Measurements from ENCODE around the gene HPSE2.

HPSE2 gene

GRCh38 chr10:98427011-98427515 lies 808.6 kb downstream of the HPSE2 start:
- TF ChIP-seq GATA3 (IDR thresholded peaks at IDR 0.05; ENCODE audit: low read depth, low read length) (no peak), GATA2 (IDR thresholded peaks at IDR 0.05; ENCODE audit: low read depth, low read length) (no peak)

- TF ChIP-seq GATA2 (IDR thresholded peaks at IDR 0.05; ENCODE audit: low read depth, low read length) (no peak), GATA3 (IDR thresholded peaks at IDR 0.05; ENCODE audit: low read depth, low read length) (no peak)
Measured at GRCh38 chr10:98425511-98426352, 809.9 kb downstream of the HPSE2 start.

GRCh38 chr10:98424295-98425254 lies 811.1 kb downstream of the HPSE2 start:
- TF ChIP-seq GATA3 (IDR thresholded peaks at IDR 0.05; ENCODE audit: low read depth, low read length) (no peak), GATA2 (IDR thresholded peaks at IDR 0.05; ENCODE audit: low read depth, low read length) (no peak)

GRCh38 chr10:98423691-98424120 lies 811.9 kb downstream of the HPSE2 start:
- TF ChIP-seq GATA2 (IDR thresholded peaks at IDR 0.05; ENCODE audit: low read depth, low read length) (no peak), GATA3 (IDR thresholded peaks at IDR 0.05; ENCODE audit: low read depth, low read length) (no peak)

- TF ChIP-seq GATA2 (IDR thresholded peaks at IDR 0.05; ENCODE audit: low read depth, low read length) (no peak), GATA3 (IDR thresholded peaks at IDR 0.05; ENCODE audit: low read depth, low read length) (no peak)
Measured at GRCh38 chr10:98422182-98422581, 813.5 kb downstream of the HPSE2 start.

GRCh38 chr10:98420786-98421185 lies 814.9 kb downstream of the HPSE2 start:
- no peak for TF ChIP-seq GATA2 (IDR thresholded peaks at IDR 0.05; ENCODE audit: low read depth, low read length)
- TF ChIP-seq GATA3 (IDR thresholded peaks at IDR 0.05; ENCODE audit: low read depth, low read length) = no peak

GRCh38 chr10:98419469-98420261 lies 816.0 kb downstream of the HPSE2 start:
- TF ChIP-seq GATA2 (IDR thresholded peaks at IDR 0.05; ENCODE audit: low read depth, low read length) = no peak
- no peak for TF ChIP-seq GATA3 (IDR thresholded peaks at IDR 0.05; ENCODE audit: low read depth, low read length)

GRCh38 chr10:98418665-98419468 lies 816.8 kb downstream of the HPSE2 start:
- TF ChIP-seq GATA3 (IDR thresholded peaks at IDR 0.05; ENCODE audit: low read depth, low read length) = no peak
- no peak for TF ChIP-seq GATA2 (IDR thresholded peaks at IDR 0.05; ENCODE audit: low read depth, low read length)

GRCh38 chr10:98417973-98418664 lies 817.5 kb downstream of the HPSE2 start:
- TF ChIP-seq GATA2 (IDR thresholded peaks at IDR 0.05; ENCODE audit: low read depth, low read length) (no peak), GATA3 (IDR thresholded peaks at IDR 0.05; ENCODE audit: low read depth, low read length) (no peak)

- TF ChIP-seq GATA2 (IDR thresholded peaks at IDR 0.05; ENCODE audit: low read depth, low read length) = no peak
- TF ChIP-seq GATA3 (IDR thresholded peaks at IDR 0.05; ENCODE audit: low read depth, low read length) = no peak
Measured at GRCh38 chr10:98417481-98417959, 818.1 kb downstream of the HPSE2 start.

- TF ChIP-seq GATA2 (IDR thresholded peaks at IDR 0.05; ENCODE audit: low read depth, low read length) (no peak), GATA3 (IDR thresholded peaks at IDR 0.05; ENCODE audit: low read depth, low read length) (no peak)
Measured at GRCh38 chr10:98416606-98417388, 818.9 kb downstream of the HPSE2 start.

All from SH-SY5Y (cell line).